ENCODE results near the gene ADAMTSL3.

Gene ADAMTSL3, protein sequence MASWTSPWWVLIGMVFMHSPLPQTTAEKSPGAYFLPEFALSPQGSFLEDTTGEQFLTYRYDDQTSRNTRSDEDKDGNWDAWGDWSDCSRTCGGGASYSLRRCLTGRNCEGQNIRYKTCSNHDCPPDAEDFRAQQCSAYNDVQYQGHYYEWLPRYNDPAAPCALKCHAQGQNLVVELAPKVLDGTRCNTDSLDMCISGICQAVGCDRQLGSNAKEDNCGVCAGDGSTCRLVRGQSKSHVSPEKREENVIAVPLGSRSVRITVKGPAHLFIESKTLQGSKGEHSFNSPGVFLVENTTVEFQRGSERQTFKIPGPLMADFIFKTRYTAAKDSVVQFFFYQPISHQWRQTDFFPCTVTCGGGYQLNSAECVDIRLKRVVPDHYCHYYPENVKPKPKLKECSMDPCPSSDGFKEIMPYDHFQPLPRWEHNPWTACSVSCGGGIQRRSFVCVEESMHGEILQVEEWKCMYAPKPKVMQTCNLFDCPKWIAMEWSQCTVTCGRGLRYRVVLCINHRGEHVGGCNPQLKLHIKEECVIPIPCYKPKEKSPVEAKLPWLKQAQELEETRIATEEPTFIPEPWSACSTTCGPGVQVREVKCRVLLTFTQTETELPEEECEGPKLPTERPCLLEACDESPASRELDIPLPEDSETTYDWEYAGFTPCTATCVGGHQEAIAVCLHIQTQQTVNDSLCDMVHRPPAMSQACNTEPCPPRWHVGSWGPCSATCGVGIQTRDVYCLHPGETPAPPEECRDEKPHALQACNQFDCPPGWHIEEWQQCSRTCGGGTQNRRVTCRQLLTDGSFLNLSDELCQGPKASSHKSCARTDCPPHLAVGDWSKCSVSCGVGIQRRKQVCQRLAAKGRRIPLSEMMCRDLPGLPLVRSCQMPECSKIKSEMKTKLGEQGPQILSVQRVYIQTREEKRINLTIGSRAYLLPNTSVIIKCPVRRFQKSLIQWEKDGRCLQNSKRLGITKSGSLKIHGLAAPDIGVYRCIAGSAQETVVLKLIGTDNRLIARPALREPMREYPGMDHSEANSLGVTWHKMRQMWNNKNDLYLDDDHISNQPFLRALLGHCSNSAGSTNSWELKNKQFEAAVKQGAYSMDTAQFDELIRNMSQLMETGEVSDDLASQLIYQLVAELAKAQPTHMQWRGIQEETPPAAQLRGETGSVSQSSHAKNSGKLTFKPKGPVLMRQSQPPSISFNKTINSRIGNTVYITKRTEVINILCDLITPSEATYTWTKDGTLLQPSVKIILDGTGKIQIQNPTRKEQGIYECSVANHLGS (N-terminal part only)

DNA sequence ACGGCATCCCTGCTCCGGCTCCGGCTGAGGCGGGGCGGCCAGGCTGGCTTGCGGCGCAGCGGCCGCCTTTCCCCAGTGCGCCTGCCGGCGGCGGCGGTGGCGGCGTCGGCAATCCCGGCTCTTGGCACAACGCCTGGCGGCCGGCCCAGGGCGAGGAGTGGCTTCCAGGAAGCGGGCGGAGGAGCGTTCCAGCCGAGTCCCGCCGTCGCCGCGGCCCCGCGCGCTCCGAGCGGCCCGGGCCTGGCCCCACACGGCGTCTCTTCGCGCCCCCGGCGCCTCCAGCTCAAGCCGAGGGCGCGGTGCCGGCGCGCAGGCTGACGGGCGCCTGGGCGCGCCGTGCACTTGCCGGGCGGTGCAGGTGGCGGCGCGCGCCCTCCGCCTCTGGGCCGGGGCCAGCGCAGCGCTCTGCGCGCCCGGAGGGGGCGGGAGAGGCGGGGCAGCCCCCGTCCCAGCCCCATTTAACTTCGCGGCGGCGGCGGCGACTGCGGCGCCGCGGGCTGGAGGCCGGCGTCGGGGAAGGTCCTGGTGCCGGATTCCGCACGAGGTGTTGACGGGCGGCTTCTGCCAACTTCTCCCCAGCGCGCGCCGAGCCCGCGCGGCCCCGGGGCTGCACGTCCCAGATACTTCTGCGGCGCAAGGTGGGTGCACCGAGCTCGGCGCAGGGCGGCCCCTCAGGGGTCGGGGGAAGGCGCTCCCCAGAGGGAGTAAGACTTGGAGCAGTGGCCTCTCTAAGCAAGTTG lies at the start of gene ADAMTSL3:
TSS of gene ADAMTSL3 (plus strand) at position 485 of the 740 bp plus-strand sequence. CDS start 1,639 bp downstream, outside the sequence.
- FAIRE-seq: peak; percentile 94
- DNase-seq (ENCODE audit: low spot score): peak; percentile 89

GRCh38 chr15:83604549-83604948 lies 49.4 kb upstream of the ADAMTSL3 start:
- FAIRE-seq (no peak), DNase-seq (ENCODE audit: low spot score) (no peak)

- DNase-seq (ENCODE audit: low spot score) (no peak), FAIRE-seq (no peak)
Measured at GRCh38 chr15:83605111-83605945, 48.6 kb upstream of the ADAMTSL3 start.

DNA sequence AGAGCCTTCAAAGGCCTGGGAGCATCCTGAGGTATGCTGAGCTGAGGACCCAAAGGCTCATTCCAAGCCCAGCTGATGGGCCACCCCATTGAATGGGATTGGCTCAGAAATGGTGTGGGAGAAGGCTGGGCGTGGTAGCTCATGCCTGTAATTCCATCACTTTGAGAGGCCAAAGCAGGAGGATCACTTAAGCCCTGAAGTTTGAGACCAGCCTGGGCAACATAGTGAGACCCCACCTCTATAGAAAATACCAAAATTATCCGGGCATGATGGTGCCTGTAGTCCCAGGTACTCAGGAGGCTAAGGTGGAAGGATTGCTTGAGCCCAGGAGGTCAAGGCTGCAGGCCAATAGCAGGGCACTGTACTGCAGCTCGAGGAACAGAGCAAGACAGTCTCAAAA lies 43.8 kb upstream of the ADAMTSL3 start:
- no peak for DNase-seq (ENCODE audit: low spot score)
- no peak for FAIRE-seq

GRCh38 chr15:83610901-83611685 lies 42.8 kb upstream of the ADAMTSL3 start:
- FAIRE-seq: no peak

GRCh38 chr15:83612226-83612625 lies 41.7 kb upstream of the ADAMTSL3 start:
- no peak for FAIRE-seq
- DNase-seq (ENCODE audit: low spot score): no peak

More at GRCh38 chr15:83610901-83611685, 42.8 kb upstream of the ADAMTSL3 start:
- no peak for DNase-seq (ENCODE audit: low spot score)

- DNase-seq (ENCODE audit: low spot score) (no peak), FAIRE-seq (no peak)
Measured at GRCh38 chr15:83612898-83613635, 40.9 kb upstream of the ADAMTSL3 start.

GRCh38 chr15:83613714-83614113 lies 40.2 kb upstream of the ADAMTSL3 start:
- no peak for DNase-seq (ENCODE audit: low spot score)
- no peak for FAIRE-seq

- DNase-seq (ENCODE audit: low spot score) (no peak), FAIRE-seq (no peak)
Measured at GRCh38 chr15:83616840-83617239, 37.1 kb upstream of the ADAMTSL3 start.

DNA sequence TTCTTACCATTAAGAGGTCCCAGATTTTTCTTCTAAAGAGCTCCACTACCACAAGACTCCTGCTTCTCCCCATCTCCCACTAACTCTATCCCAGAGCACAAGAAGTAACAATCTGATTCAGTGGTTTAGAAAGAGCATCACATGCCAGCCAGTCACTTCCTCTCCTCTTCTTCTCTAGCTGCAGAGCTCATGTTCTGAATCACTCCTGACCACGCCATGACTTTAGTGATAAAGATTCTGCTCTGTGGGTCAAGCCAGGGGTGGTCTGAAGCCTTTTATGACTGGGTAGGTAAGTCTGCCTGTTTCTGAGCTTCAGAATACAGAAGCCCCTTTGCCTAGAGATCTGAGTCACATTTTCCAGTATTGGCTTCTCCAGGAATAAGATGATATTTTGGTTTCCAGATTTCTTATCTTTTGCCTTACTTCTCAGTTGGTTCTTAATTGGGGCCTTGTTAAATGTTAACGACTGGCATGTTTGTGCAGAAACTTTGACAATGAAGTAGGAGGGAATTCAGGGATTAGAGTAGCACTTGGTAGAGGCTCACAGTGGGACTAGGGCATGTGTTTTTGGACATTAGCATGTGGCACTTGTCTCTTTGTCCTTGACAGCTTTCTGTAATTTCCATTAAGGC lies 27.6 kb upstream of the ADAMTSL3 start:
- FAIRE-seq: no peak
- peak; percentile 21 for DNase-seq (ENCODE audit: low spot score)

- DNase-seq (ENCODE audit: low spot score) (no peak), FAIRE-seq (no peak)
Measured at GRCh38 chr15:83631534-83631933, 22.4 kb upstream of the ADAMTSL3 start.

DNA sequence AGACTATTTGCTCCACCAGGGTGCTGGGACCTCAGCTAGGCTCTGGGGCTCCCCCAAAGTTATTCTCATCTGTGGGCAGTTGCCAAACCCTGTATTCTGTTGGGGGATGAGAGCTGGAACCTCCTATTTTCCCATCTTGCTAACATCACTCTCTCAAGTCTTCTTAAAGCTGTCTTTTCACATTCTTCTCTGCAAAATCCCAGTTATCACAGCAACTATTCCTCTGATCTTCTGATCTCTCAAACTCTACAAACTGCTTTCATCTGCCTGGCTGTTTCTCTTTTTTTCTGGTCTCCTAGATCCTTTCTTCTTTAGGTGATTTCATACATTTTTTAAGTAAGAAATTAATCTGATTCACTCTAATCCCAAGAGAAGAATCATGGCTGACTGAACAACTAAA lies 10.7 kb upstream of the ADAMTSL3 start:
- DNase-seq (ENCODE audit: low spot score) (no peak), FAIRE-seq (no peak)

DNA sequence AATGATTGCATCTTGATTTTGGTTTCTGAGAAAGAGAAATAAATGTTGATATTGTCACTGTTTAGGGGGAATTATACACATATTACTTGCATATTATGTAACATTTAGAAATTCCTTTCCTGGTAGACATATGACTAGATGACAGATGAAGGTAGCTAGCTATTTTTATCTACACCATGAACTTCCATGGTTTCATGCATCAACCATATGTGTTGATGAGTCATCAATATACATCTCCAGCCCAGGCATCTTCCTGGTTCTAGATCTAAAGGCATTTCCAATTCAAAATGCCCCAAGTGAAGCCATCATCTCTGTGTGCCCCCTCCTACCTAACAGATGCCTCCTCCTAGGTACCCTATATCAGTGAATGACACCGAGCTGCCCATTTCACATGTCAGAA lies 9.5 kb upstream of the ADAMTSL3 start:
- no peak for FAIRE-seq
- DNase-seq (ENCODE audit: low spot score): no peak

DNA sequence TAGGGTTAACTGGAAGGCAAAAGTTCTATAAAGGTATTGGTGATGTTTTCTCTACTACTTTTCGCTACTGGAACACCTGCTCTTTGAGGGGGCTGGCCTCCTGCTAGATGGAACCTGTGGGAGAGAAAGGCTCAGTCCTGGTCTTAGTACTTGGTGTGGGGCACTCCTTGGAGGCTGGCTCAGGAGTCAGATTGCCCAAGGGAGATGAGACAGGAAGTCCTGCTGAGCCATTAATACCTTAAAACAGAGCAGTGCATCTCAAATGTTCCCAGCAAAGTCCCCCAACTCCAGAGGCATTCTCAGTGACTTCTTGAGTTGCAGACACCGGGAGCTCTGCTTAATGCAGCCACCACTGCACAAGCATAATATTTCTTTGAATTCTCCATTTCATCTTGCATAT lies 3.1 kb upstream of the ADAMTSL3 start:
- DNase-seq (ENCODE audit: low spot score) (no peak), FAIRE-seq (no peak)

- DNase-seq (ENCODE audit: low spot score) (no peak), FAIRE-seq (no peak)
Measured at GRCh38 chr15:83651541-83651940, 2.4 kb upstream of the ADAMTSL3 start.

- DNase-seq (ENCODE audit: low spot score) (no peak), FAIRE-seq (no peak)
Measured at GRCh38 chr15:83652626-83653204, 1.2 kb upstream of the ADAMTSL3 start.

GRCh38 chr15:83653288-83653638 lies 660 bp upstream of the ADAMTSL3 start:
- FAIRE-seq (no peak), DNase-seq (ENCODE audit: low spot score) (no peak)

Measured in urothelium cell line (cell line).